ENCODE results near the gene SALL4. TPM values are rescaled to one million over a fixed set of nuclear protein-coding genes. Genes with fewer than 3 reads are reported as not detected.
A peak's percentile ranks its signal among the peaks of the same experiment; 100 is the strongest.
"Not testable (repeated sequence)": the region's sequence is repeated elsewhere in the genome, so short reads cannot be mapped to it uniquely, and the experiment has no call there.

The SALL4 gene
- polyA plus RNA-seq, 4 donors: 0.06 to 12.3 TPM; not detected in 2

- DNase-seq (no peak), FAIRE-seq (no peak)
- Histone ChIP-seq H3K27me3 (ENCODE audit: control insufficient read depth in 3 of 3, insufficient read depth in 3 of 3, low read length in 3 of 3) (no peaks in the 10 kb centered on the region), H3K27ac (ENCODE audit: low read depth in 1 of 3, low read length in 2 of 3) (peak overlapping the region; percentile 5 to 86 (median 47)), H3K9me3 (ENCODE audit: control insufficient read depth in 2 of 2, insufficient read depth in 1 of 2, low read depth in 1 of 2, low read length in 1 of 2) (peaks cover 0 to 14% of the 10 kb centered on the region in 2 donors), H3K4me3 (ENCODE audit: low read depth in 1 of 3, low read length in 3 of 3) (no peak overlapping the region), H3K36me3 (ENCODE audit: control insufficient read depth in 3 of 3, insufficient read depth in 2 of 3, low read depth in 1 of 3, low read length in 3 of 3) (peaks cover 0 to 22% (median 0%) of the 10 kb centered on the region in 3 donors), H3K4me1 (ENCODE audit: control insufficient read depth in 3 of 3, insufficient read depth in 2 of 3, low read depth in 1 of 3, low read length in 2 of 3) (peaks cover 0 to 35% (median 0%) of the 10 kb centered on the region in 3 donors)
- WGBS, 3 donors: 23 to 54% (median 31%) methylated on average over 3 of the region's 3 CpGs
Observed at GRCh38 chr20:51756653-51757052, 45.7 kb downstream of the SALL4 start.

GRCh38 chr20:51753220-51753619, 49.1 kb downstream of the SALL4 start:
- Histone ChIP-seq H3K36me3 (ENCODE audit: control insufficient read depth in 3 of 3, insufficient read depth in 2 of 3, low read depth in 1 of 3, low read length in 3 of 3) (peaks cover 0 to 20% (median 0%) of the 10 kb centered on the region in 3 donors), H3K27ac (ENCODE audit: low read depth in 1 of 3, low read length in 2 of 3) (peak overlapping the region in 1 of 3 donors; percentile 60), H3K4me1 (ENCODE audit: control insufficient read depth in 3 of 3, insufficient read depth in 2 of 3, low read depth in 1 of 3, low read length in 2 of 3) (peaks cover 0 to 40% (median 3%) of the 10 kb centered on the region in 3 donors)
- whole genome bisulfite sequencing, 3 donors: 90 to 94% (median 93%) methylated on average over 8 of the region's 8 CpGs
- not testable (repeated sequence) for DNase-seq; H3K27me3 ChIP-seq (ENCODE audit: control insufficient read depth in 3 of 3, insufficient read depth in 3 of 3, low read length in 3 of 3); H3K9me3 ChIP-seq (ENCODE audit: control insufficient read depth in 2 of 2, insufficient read depth in 1 of 2, low read depth in 1 of 2, low read length in 1 of 2); FAIRE-seq; H3K4me3 ChIP-seq (ENCODE audit: low read depth in 1 of 3, low read length in 3 of 3)

GRCh38 chr20:51752343-51752951, 49.9 kb downstream of the SALL4 start:
- Histone ChIP-seq H3K27me3 (ENCODE audit: control insufficient read depth in 3 of 3, insufficient read depth in 3 of 3, low read length in 3 of 3) (no peaks in the 10 kb centered on the region), H3K36me3 (ENCODE audit: control insufficient read depth in 3 of 3, insufficient read depth in 2 of 3, low read depth in 1 of 3, low read length in 3 of 3) (peaks cover 0 to 19% (median 0%) of the 10 kb centered on the region in 3 donors), H3K4me3 (ENCODE audit: low read depth in 1 of 3, low read length in 3 of 3) (no peak overlapping the region), H3K27ac (ENCODE audit: low read depth in 1 of 3, low read length in 2 of 3) (peak overlapping the region in 2 of 3 donors; percentile 60 to 68), H3K4me1 (ENCODE audit: control insufficient read depth in 3 of 3, insufficient read depth in 2 of 3, low read depth in 1 of 3, low read length in 2 of 3) (peaks cover 0 to 33% (median 3%) of the 10 kb centered on the region in 3 donors), H3K9me3 (ENCODE audit: control insufficient read depth in 2 of 2, insufficient read depth in 1 of 2, low read depth in 1 of 2, low read length in 1 of 2) (no peaks in the 10 kb centered on the region)
- WGBS, 3 donors: 28 to 56% (median 45%) methylated on average over 9 of the region's 9 CpGs
- DNase-seq (peak in 1 of 2 donors; percentile 57), FAIRE-seq (no peak)

- H3K27ac ChIP-seq (ENCODE audit: low read depth in 1 of 3, low read length in 2 of 3): peak overlapping the region; percentile 55 to 88 (median 86)
- no peaks in the 10 kb centered on the region for H3K9me3 ChIP-seq (ENCODE audit: control insufficient read depth in 2 of 2, insufficient read depth in 1 of 2, low read depth in 1 of 2, low read length in 1 of 2)
- WGBS, 3 donors: 86 to 89% (median 87%) methylated on average over 10 of the region's 10 CpGs
- H3K27me3 ChIP-seq (ENCODE audit: control insufficient read depth in 3 of 3, insufficient read depth in 3 of 3, low read length in 3 of 3): no peaks in the 10 kb centered on the region
- H3K4me3 ChIP-seq (ENCODE audit: low read depth in 1 of 3, low read length in 3 of 3): no peak overlapping the region
- H3K4me1 ChIP-seq (ENCODE audit: control insufficient read depth in 3 of 3, insufficient read depth in 2 of 3, low read depth in 1 of 3, low read length in 2 of 3): peaks cover 0 to 28% (median 3%) of the 10 kb centered on the region in 3 donors
- DNase-seq: no peak
- peaks cover 0 to 15% (median 0%) of the 10 kb centered on the region in 3 donors for H3K36me3 ChIP-seq (ENCODE audit: control insufficient read depth in 3 of 3, insufficient read depth in 2 of 3, low read depth in 1 of 3, low read length in 3 of 3)
- no peak for FAIRE-seq
Observed at GRCh38 chr20:51750770-51751388, 51.4 kb downstream of the SALL4 start.

- FAIRE-seq (no peak), DNase-seq (peak; percentile 86 to 98)
- H3K4me1 ChIP-seq (ENCODE audit: control insufficient read depth in 3 of 3, insufficient read depth in 2 of 3, low read depth in 1 of 3, low read length in 2 of 3): peaks cover 0 to 30% (median 3%) of the 10 kb centered on the region in 3 donors
- no peaks in the 10 kb centered on the region for H3K27me3 ChIP-seq (ENCODE audit: control insufficient read depth in 3 of 3, insufficient read depth in 3 of 3, low read length in 3 of 3)
- no peak overlapping the region for H3K4me3 ChIP-seq (ENCODE audit: low read depth in 1 of 3, low read length in 3 of 3)
- no peaks in the 10 kb centered on the region for H3K9me3 ChIP-seq (ENCODE audit: control insufficient read depth in 2 of 2, insufficient read depth in 1 of 2, low read depth in 1 of 2, low read length in 1 of 2)
- peaks cover 0 to 11% (median 0%) of the 10 kb centered on the region in 3 donors for H3K36me3 ChIP-seq (ENCODE audit: control insufficient read depth in 3 of 3, insufficient read depth in 2 of 3, low read depth in 1 of 3, low read length in 3 of 3)
- peak overlapping the region; percentile 55 to 88 (median 86) for H3K27ac ChIP-seq (ENCODE audit: low read depth in 1 of 3, low read length in 2 of 3)
- WGBS, 3 donors: 28 to 58% (median 47%) methylated on average over 19 of the region's 19 CpGs
Observed at GRCh38 chr20:51750037-51750769, 52.1 kb downstream of the SALL4 start.

- Histone ChIP-seq H3K27me3 (ENCODE audit: control insufficient read depth in 3 of 3, insufficient read depth in 3 of 3, low read length in 3 of 3) (no peaks in the 10 kb centered on the region), H3K4me1 (ENCODE audit: control insufficient read depth in 3 of 3, insufficient read depth in 2 of 3, low read depth in 1 of 3, low read length in 2 of 3) (peaks cover 0 to 33% (median 3%) of the 10 kb centered on the region in 3 donors), H3K4me3 (ENCODE audit: low read depth in 1 of 3, low read length in 3 of 3) (no peak overlapping the region), H3K27ac (ENCODE audit: low read depth in 1 of 3, low read length in 2 of 3) (peak overlapping the region in 2 of 3 donors; percentile 55 to 86), H3K9me3 (ENCODE audit: control insufficient read depth in 2 of 2, insufficient read depth in 1 of 2, low read depth in 1 of 2, low read length in 1 of 2) (no peaks in the 10 kb centered on the region), H3K36me3 (ENCODE audit: control insufficient read depth in 3 of 3, insufficient read depth in 2 of 3, low read depth in 1 of 3, low read length in 3 of 3) (peaks cover 0 to 10% (median 0%) of the 10 kb centered on the region in 3 donors)
- WGBS, 3 donors: 14 to 56% (median 25%) methylated on average over 1 of the region's 1 CpG
- FAIRE-seq (no peak), DNase-seq (no peak)
Observed at GRCh38 chr20:51749674-51750036, 52.7 kb downstream of the SALL4 start.

GRCh38 chr20:51747182-51747911, 55.0 kb downstream of the SALL4 start:
- 50 to 74% (median 61%) methylated on average over 7 of the region's 7 CpGs for WGBS, 3 donors
- Histone ChIP-seq H3K4me1 (ENCODE audit: control insufficient read depth in 3 of 3, insufficient read depth in 2 of 3, low read depth in 1 of 3, low read length in 2 of 3) (peaks cover 0 to 46% (median 3%) of the 10 kb centered on the region in 3 donors), H3K4me3 (ENCODE audit: low read depth in 1 of 3, low read length in 3 of 3) (no peak overlapping the region), H3K9me3 (ENCODE audit: control insufficient read depth in 2 of 2, insufficient read depth in 1 of 2, low read depth in 1 of 2, low read length in 1 of 2) (no peaks in the 10 kb centered on the region), H3K27me3 (ENCODE audit: control insufficient read depth in 3 of 3, insufficient read depth in 3 of 3, low read length in 3 of 3) (no peaks in the 10 kb centered on the region), H3K36me3 (ENCODE audit: control insufficient read depth in 3 of 3, insufficient read depth in 2 of 3, low read depth in 1 of 3, low read length in 3 of 3) (peaks cover 0 to 10% (median 0%) of the 10 kb centered on the region in 3 donors), H3K27ac (ENCODE audit: low read depth in 1 of 3, low read length in 2 of 3) (peak overlapping the region in 1 of 3 donors; percentile 23)
- no peak for DNase-seq
- FAIRE-seq: no peak

- H3K27ac ChIP-seq (ENCODE audit: low read depth in 1 of 3, low read length in 2 of 3): peak overlapping the region in 1 of 3 donors; percentile 96
Observed at GRCh38 chr20:51745804-51746203, 56.5 kb downstream of the SALL4 start.

More at GRCh38 chr20:51745804-51746203, 56.5 kb downstream of the SALL4 start:
- Histone ChIP-seq H3K27me3 (ENCODE audit: control insufficient read depth in 3 of 3, insufficient read depth in 3 of 3, low read length in 3 of 3) (no peaks in the 10 kb centered on the region), H3K4me1 (ENCODE audit: control insufficient read depth in 3 of 3, insufficient read depth in 2 of 3, low read depth in 1 of 3, low read length in 2 of 3) (peaks cover 0 to 48% (median 3%) of the 10 kb centered on the region in 3 donors), H3K9me3 (ENCODE audit: control insufficient read depth in 2 of 2, insufficient read depth in 1 of 2, low read depth in 1 of 2, low read length in 1 of 2) (no peaks in the 10 kb centered on the region), H3K4me3 (ENCODE audit: low read depth in 1 of 3, low read length in 3 of 3) (no peak overlapping the region), H3K36me3 (ENCODE audit: control insufficient read depth in 3 of 3, insufficient read depth in 2 of 3, low read depth in 1 of 3, low read length in 3 of 3) (peaks cover 0 to 7% (median 0%) of the 10 kb centered on the region in 3 donors)
- no peak for FAIRE-seq
- DNase-seq: no peak
- 83 to 96% (median 92%) methylated on average over 3 of the region's 3 CpGs for WGBS, 3 donors

Data from small intestine (tissue), 7 donors.